ENCODE data around the gene TBX15.
A peak's percentile ranks its signal among the peaks of the same experiment; 100 is the strongest.
"Not testable (repeated sequence)": the region's sequence is repeated elsewhere in the genome, so short reads cannot be mapped to it uniquely, and the experiment has no call there.

TBX15 gene

GRCh38 chr1:118958937-118959631 is 29.1 kb downstream of the TBX15 start:
- Histone ChIP-seq H3K4me3 (no peak overlapping the region), H3K4me1 (peaks cover 19 to 25% (median 22%) of the 10 kb centered on the region in 10 experiments), H3K9ac (0 out of 22 replicates have a peak overlapping the region, but pooled peaks of 1 of the 11 experiments have one; percentile 13), H3K27me3 (no peaks in the 10 kb centered on the region), H3K27ac (peak overlapping the region in 2 of 11 experiments; percentile 1 to 13; a peak in 2 of 22 replicates), H3K4me2 (peak overlapping the region in 10 of 11 experiments; percentile 54 to 80 (median 70); a peak in 19 of 22 replicates), H3K9me3 (replicated peaks in 1 of 11) (no peaks in the 10 kb centered on the region), H3K36me3 (no peaks in the 10 kb centered on the region), H4K20me1 (no peaks in the 10 kb centered on the region)
- TF ChIP-seq Cebpa-rat (IDR thresholded peaks at IDR 0.05): no peak

GRCh38 chr1:118958140-118958539 is 30.0 kb downstream of the TBX15 start:
- no peak for TF ChIP-seq Cebpa-rat (IDR thresholded peaks at IDR 0.05)
- Histone ChIP-seq H3K4me3 (no peak overlapping the region), H3K27ac (no peak overlapping the region), H3K36me3 (no peaks in the 10 kb centered on the region), H3K27me3 (no peaks in the 10 kb centered on the region), H3K4me2 (no peak overlapping the region), H4K20me1 (no peaks in the 10 kb centered on the region), H3K9ac (no peak overlapping the region), H3K4me1 (peaks cover 19 to 25% (median 22%) of the 10 kb centered on the region in 10 experiments), H3K9me3 (replicated peaks in 1 of 11) (no peaks in the 10 kb centered on the region)

- not testable (repeated sequence) for H3K9ac ChIP-seq; H3K9me3 ChIP-seq (replicated peaks in 1 of 11); H4K20me1 ChIP-seq; H3K36me3 ChIP-seq; H3K27me3 ChIP-seq; H3K27ac ChIP-seq; H3K4me2 ChIP-seq; H3K4me3 ChIP-seq
- H3K4me1 ChIP-seq: peaks cover 19 to 25% (median 22%) of the 10 kb centered on the region in 10 experiments
These were observed 30.6 kb downstream of the TBX15 start for GRCh38 chr1:118957579-118957978.

GRCh38 chr1:118954301-118954905 is 33.7 kb downstream of the TBX15 start:
- Histone ChIP-seq H3K9ac (no peak overlapping the region), H3K4me1 (peaks cover 8 to 16% (median 12%) of the 10 kb centered on the region in 10 experiments), H3K27ac (no peak overlapping the region), H3K27me3 (no peaks in the 10 kb centered on the region), H3K9me3 (replicated peaks in 1 of 11) (no peaks in the 10 kb centered on the region), H3K36me3 (no peaks in the 10 kb centered on the region), H4K20me1 (no peaks in the 10 kb centered on the region), H3K4me3 (no peak overlapping the region), H3K4me2 (no peak overlapping the region)
- TF ChIP-seq Cebpa-rat (IDR thresholded peaks at IDR 0.05): no peak

GRCh38 chr1:118951270-118951936 is 36.7 kb downstream of the TBX15 start:
- Histone ChIP-seq H3K36me3 (no peaks in the 10 kb centered on the region), H3K9ac (no peak overlapping the region), H3K9me3 (replicated peaks in 1 of 11) (no peaks in the 10 kb centered on the region), H3K27ac (no peak overlapping the region), H3K4me3 (no peak overlapping the region), H4K20me1 (no peaks in the 10 kb centered on the region), H3K4me2 (no peak overlapping the region), H3K4me1 (peaks cover 8 to 28% (median 23%) of the 10 kb centered on the region in 10 experiments; a peak in 19 of 20 replicates), H3K27me3 (no peaks in the 10 kb centered on the region)
- TF ChIP-seq Cebpa-rat (IDR thresholded peaks at IDR 0.05): no peak

- Histone ChIP-seq H3K9ac (peak overlapping the region in 1 of 11 experiments; percentile 32; a peak in 1 of 22 replicates), H4K20me1 (no peaks in the 10 kb centered on the region), H3K4me2 (peak overlapping the region; percentile 16 to 72 (median 55); a peak in 20 of 22 replicates), H3K36me3 (no peaks in the 10 kb centered on the region), H3K9me3 (replicated peaks in 1 of 11) (no peaks in the 10 kb centered on the region), H3K27me3 (no peaks in the 10 kb centered on the region), H3K4me1 (peaks cover 8 to 28% (median 23%) of the 10 kb centered on the region in 10 experiments; a peak in 19 of 20 replicates), H3K4me3 (no peak overlapping the region), H3K27ac (peak overlapping the region in 9 of 11 experiments; percentile 21 to 75 (median 51); a peak in 14 of 22 replicates)
- TF ChIP-seq Cebpa-rat (IDR thresholded peaks at IDR 0.05): 0 out of 22 replicates have a peak, but pooled peaks of 1 of the 11 experiments have one; percentile 28
These were observed 38.8 kb downstream of the TBX15 start for GRCh38 chr1:118949315-118949714.

GRCh38 chr1:118948846-118949245 is 39.3 kb downstream of the TBX15 start:
- Histone ChIP-seq H3K4me3 (no peak overlapping the region), H3K9ac (no peak overlapping the region), H3K9me3 (replicated peaks in 1 of 11) (no peaks in the 10 kb centered on the region), H3K36me3 (no peaks in the 10 kb centered on the region), H3K4me1 (peaks cover 8 to 28% (median 23%) of the 10 kb centered on the region in 10 experiments; a peak in 19 of 20 replicates), H3K27me3 (no peaks in the 10 kb centered on the region), H4K20me1 (no peaks in the 10 kb centered on the region), H3K4me2 (peak overlapping the region in 10 of 11 experiments; percentile 16 to 72 (median 56); a peak in 17 of 22 replicates), H3K27ac (peak overlapping the region in 6 of 11 experiments; percentile 12 to 65 (median 46); a peak in 10 of 22 replicates)
- TF ChIP-seq Cebpa-rat (IDR thresholded peaks at IDR 0.05): no peak

- Histone ChIP-seq H3K27ac (peak overlapping the region in 6 of 11 experiments; percentile 12 to 65 (median 46); a peak in 10 of 22 replicates), H3K9me3 (replicated peaks in 1 of 11) (no peaks in the 10 kb centered on the region), H3K9ac (no peak overlapping the region), H3K27me3 (no peaks in the 10 kb centered on the region), H4K20me1 (no peaks in the 10 kb centered on the region), H3K4me3 (no peak overlapping the region), H3K4me2 (peak overlapping the region in 7 of 11 experiments; percentile 36 to 72 (median 60); a peak in 12 of 22 replicates), H3K36me3 (no peaks in the 10 kb centered on the region), H3K4me1 (peaks cover 8 to 28% (median 23%) of the 10 kb centered on the region in 10 experiments; a peak in 19 of 20 replicates)
- no peak for TF ChIP-seq Cebpa-rat (IDR thresholded peaks at IDR 0.05)
These were observed 39.8 kb downstream of the TBX15 start for GRCh38 chr1:118948351-118948750.

- TF ChIP-seq Cebpa-rat (IDR thresholded peaks at IDR 0.05): no peak
- Histone ChIP-seq H3K4me2 (peak overlapping the region in 4 of 11 experiments; percentile 55 to 70 (median 62); a peak in 8 of 22 replicates), H3K36me3 (no peaks in the 10 kb centered on the region), H3K4me1 (peaks cover 8 to 28% (median 23%) of the 10 kb centered on the region in 10 experiments; a peak in 19 of 20 replicates), H3K27me3 (no peaks in the 10 kb centered on the region), H3K27ac (no peak overlapping the region; a peak in 2 of 22 replicates), H3K9ac (no peak overlapping the region), H3K4me3 (no peak overlapping the region), H3K9me3 (replicated peaks in 1 of 11) (no peaks in the 10 kb centered on the region), H4K20me1 (no peaks in the 10 kb centered on the region)
These were observed 40.4 kb downstream of the TBX15 start for GRCh38 chr1:118947790-118948189.

Data from BLaER1 treated with 17β-estradiol and CSF1 and Interleukin-3, amounts not matched to agents 10 nM and 100 nM (cell line).